Epithelial cell of esophagus (primary cell): ENCODE data around the gene CD6.
A peak's percentile ranks its signal among the peaks of the same experiment; 100 is the strongest.

ENCODE experiments used
- DNase-seq: peaks from one replicate; pipeline ENCODE4 v3.0.0; 2010; ENCODE audit warnings: low read depth
- H3K4me3 ChIP-seq: 2 replicates; pipeline ENCODE4 v1.5.1; 2011; ENCODE audit warnings: mild to moderate bottlenecking, low read length, control low read depth
- TF ChIP-seq, protein P1 (sequence below): IDR thresholded peaks from 2 replicates; pipeline ENCODE4 v1.5.1; 2011; ENCODE audit warnings: low read depth, mild to moderate bottlenecking, low read length, control low read depth, inconsistent platforms; ENCODE audit not compliant: insufficient read depth; ENCODE audit errors: missing control alignments

Gene CD6

DNA sequence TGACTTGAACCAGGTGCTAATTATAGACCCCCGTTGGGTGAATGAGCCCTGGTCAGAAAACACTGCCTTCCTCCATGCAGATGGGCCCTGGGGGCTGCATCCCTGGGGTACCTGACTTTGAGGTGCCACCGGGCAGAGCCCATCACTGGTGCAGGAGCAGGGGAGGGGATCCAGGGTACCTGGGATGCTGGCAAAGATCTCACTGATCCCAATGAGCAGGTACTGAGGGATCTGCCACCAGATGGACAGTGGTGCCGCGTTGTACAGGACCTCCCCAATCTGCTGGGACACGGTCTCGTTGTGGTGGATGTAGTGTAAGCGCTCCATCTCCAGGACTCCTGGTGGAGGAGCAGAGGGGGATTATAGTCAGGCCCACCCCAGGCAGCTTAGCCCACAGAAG, 32.2 kb upstream of the CD6 start:
- TF ChIP-seq, protein P1, sequence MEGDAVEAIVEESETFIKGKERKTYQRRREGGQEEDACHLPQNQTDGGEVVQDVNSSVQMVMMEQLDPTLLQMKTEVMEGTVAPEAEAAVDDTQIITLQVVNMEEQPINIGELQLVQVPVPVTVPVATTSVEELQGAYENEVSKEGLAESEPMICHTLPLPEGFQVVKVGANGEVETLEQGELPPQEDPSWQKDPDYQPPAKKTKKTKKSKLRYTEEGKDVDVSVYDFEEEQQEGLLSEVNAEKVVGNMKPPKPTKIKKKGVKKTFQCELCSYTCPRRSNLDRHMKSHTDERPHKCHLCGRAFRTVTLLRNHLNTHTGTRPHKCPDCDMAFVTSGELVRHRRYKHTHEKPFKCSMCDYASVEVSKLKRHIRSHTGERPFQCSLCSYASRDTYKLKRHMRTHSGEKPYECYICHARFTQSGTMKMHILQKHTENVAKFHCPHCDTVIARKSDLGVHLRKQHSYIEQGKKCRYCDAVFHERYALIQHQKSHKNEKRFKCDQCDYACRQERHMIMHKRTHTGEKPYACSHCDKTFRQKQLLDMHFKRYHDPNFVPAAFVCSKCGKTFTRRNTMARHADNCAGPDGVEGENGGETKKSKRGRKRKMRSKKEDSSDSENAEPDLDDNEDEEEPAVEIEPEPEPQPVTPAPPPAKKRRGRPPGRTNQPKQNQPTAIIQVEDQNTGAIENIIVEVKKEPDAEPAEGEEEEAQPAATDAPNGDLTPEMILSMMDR, result no peak
- no peak for DNase-seq
- no peak overlapping the region for H3K4me3 ChIP-seq

DNA sequence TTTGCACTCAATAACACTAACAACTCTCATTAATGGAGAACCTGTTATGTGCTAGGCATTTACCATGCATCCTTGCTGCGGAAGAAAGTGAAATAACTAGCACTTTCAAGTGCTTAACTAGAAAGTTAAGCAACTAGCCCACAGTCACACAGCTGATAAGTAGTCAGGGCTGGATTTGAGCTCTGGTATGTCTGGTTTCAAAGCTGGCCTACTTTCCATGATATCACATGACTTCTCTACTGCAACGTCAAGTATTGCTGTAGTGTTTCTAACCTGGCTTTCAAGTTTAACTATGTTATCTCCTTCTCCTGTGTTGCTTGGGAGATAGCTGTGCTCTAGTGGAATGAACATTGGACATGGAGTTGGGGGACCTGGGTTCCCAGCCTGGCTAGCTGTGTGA, 31.6 kb upstream of the CD6 start:
- TF ChIP-seq, protein P1, result no peak
- no peak overlapping the region for H3K4me3 ChIP-seq
- DNase-seq, result peak; percentile 49

DNA sequence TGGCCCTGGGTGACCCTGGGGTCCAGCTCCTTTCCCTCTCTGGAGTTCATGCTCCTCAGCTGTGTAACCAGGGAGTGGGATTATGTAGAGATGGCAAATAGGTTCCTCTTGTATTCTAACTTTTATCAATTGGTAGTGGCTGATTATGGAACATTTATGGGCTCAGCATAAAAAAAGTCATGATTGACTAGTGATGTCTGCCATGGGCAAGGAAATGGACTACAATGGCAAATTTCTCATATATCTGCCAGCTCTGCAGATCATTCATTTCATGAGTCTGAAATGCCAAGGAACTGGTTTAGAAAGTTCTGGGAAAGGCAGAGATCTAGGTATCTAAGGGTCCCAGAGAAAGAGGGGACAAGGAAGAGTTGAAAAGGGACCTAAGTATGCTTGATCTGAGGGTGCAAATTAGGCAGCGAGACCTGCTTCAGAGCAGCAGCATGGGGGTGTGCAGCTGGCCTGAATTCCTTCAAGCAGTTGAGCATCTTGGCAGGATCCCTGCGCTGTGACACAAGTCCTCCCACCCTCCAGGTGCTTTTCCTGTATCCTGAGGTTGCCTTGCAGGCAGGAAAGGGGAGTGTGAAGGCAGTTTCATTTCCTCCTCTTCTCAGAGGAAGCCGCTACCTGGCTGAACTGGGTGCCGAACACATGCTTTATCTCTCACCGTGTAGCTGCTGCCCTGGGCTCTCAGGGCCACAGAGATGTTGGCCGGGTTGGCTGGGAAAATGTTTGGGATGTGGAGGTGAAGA, 29.9 kb upstream of the CD6 start:
- peak; percentile 31 for DNase-seq
- TF ChIP-seq, protein P1, result no peak
- no peak overlapping the region for H3K4me3 ChIP-seq

DNA sequence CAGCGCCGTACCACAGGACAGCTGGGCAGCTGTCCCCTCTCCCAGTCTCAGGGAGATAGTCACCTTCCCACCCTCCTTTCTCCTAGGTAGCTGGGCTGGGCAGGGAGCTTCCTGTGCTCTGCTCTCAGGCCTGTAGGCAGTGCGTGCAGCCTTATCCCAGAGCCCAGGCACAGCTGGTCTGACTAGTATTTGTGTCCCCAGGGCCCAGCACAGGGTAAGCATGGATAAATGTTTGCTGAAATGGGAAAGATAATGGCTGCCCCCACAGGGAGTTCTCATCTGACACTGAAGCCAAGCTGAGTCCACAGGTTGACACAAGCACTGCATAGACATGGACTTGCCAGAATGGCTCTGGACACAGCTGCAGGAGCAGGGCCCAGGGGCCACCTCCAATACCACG, 29.3 kb upstream of the CD6 start:
- DNase-seq, result peak; percentile 51
- TF ChIP-seq, protein P1, result no peak
- H3K4me3 ChIP-seq, result no peak overlapping the region

DNA sequence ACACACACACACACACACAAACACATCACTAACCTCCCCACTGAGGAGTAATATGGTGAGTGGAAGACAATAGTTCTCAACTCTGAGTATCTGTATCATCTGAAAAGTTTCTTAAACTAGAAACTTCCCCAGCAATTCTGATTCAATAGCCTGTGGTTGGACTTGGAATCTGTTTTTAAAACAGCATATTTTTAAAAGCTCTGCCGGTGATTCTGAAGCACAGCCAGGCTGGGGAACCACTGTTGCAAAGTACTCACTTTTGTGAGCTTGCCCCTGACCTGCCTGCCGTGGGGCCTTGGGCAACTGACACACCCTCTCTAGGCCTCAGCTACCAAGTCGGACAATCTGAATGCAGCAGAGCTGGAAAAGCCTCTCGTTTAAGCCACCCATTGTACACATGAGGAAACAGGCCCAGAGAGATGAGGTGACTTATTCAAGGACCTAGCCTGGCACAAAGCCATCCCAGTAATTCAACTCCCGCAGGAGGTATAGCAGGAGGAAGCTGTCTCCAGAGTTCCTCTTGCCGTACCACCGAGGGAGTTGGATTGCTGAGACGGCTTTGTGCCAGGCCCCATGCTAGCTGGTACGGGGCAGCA, 28.4 kb upstream of the CD6 start:
- TF ChIP-seq, protein P1, result no peak
- DNase-seq, result peak; percentile 97
- H3K4me3 ChIP-seq, result no peak overlapping the region

DNA sequence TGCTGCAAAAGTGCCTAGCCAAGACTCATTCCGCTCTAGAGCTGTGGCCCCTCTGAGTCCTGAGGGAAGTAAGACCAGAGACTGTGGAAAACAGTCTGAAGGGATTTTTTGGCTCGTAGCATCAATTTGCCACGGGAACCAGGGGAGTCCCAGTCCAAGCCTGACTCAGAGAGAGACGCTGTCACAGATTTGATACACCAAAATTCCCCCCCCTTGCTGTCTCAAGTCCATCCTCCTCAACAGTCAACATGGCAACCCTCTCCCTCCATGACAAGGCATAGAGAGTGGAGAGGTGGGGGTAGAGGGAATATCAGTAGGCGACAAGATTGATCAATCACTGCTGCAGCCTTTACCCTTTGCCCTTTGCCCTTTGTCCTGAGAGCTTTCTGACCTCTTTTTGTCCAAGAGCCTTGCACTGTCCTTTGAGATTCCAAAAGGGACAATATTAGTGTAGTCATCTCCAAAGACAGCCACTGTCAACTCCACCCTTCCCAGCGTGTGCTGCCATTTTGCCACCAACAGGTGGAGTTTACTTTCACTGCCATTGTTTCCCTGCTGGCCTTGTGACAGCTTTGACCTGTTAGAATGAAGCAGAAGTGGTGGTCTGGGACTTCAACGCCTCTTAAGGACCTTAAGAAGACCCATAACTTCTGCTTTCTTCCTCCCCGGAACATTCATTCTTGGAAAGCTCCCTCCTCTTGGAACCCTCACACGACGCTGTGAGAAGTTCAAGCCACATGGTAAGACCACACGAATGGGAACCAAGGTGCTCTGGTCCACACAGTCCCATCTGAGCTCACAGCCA, 26.8 kb upstream of the CD6 start:
- TF ChIP-seq, protein P1, result peak; percentile 45
- DNase-seq, result no peak
- no peak overlapping the region for H3K4me3 ChIP-seq

DNA sequence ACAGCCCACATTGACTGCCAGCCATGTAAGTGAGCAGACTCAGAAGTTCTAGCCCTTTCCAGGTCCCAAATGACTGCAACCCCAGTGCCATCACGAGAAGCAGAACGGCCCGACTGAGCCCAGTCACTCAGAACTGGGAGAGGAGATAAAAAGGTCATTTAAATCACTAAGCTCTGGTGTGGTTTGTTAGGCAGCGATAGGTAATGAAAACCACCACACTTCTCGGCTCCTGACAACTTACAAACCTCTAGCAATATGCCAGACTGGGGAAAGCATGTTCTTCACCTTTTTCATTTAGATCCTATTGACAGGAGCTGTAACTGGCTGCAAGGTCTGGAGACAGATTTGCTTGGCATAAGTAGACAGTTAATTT, 26.2 kb upstream of the CD6 start:
- TF ChIP-seq, protein P1, result no peak
- no peak overlapping the region for H3K4me3 ChIP-seq
- DNase-seq, result no peak
